ENCODE results near the gene AQP9. TPM values are rescaled to one million over a fixed set of nuclear protein-coding genes. Genes with fewer than 3 reads are reported as not detected.

Gene AQP9
- total RNA-seq, 1 donor from 2014 or later, result 0.26 TPM

Other genes with a start within 250 kb of the AQP9 start
- 0.37 and 0.57 TPM in 2 replicates for gene ALDH1A2, start 72.7 kb upstream of the AQP9 start, total RNA-seq

Measured in activated CD4-positive, alpha-beta T cell treated with anti-CD3 and anti-CD28 coated beads, Interleukin-2, amount 10 ng/mL, durations not matched to agents 24 days and 14 days (primary cell).